Measurements from ENCODE around the gene PKP2.

- TF ChIP-seq EZH2phosphoT487 (IDR thresholded peaks at IDR 0.05; ENCODE audit: insufficient read depth, low read depth), result no peak
- TF ChIP-seq EZH2 (IDR thresholded peaks at IDR 0.05; ENCODE audit: insufficient read depth, poor library complexity, severe bottlenecking), result no peak
These were observed 6.7 kb upstream of the PKP2 start for GRCh38 chr12:32903318-32903717.
